Inflammatory macrophage (primary cell): Measurements from ENCODE around the gene MAL.

Experiments used
- DNase-seq, 2 donors: peaks; one replicate each; pipeline ENCODE4 v3.0.0-alpha.2; 2020 to 2022

MAL gene

DNA sequence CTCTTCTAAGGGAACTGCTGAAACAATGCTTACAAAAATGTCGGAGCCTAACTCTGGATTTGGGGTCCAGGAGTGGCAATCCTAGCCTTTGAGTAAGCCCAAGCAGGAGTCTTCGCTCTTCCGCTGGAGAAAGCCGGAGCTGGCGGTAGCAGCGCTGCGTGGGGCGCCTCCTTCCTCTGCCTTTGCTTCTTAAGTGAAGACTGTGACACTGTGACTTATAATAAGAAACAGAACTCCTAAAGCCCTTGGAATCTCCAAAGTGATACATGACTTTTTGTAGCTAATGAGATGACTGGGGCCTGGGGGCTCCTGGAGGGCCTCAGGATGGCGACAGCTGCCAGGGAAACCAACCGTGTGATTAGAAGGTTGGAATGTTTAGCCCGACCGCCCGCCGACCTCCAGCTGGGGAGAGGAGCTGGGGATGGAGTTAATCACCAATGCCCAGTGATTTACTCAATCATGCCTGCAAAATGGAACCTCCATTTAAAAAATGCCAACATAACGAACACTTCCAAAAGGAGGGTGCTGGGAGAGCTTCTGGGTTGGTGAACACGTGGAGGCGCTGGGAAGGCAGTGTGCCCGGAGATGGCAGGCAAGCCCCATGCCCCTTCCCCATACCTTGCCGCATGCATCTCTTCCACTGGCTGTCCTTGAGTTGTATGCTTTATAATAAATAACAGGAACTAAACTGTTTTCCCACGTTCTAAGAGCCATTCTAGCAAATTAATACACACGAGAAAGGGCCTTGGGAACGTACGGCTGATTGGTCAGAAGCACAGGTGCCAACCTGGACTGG is 29.0 kb upstream of the MAL start:
- no peak for DNase-seq

GRCh38 chr2:94997981-94998930 is 27.3 kb upstream of the MAL start:
- no peak for DNase-seq

- no peak for DNase-seq
Observed at GRCh38 chr2:94999431-94999883, 26.1 kb upstream of the MAL start.

DNA sequence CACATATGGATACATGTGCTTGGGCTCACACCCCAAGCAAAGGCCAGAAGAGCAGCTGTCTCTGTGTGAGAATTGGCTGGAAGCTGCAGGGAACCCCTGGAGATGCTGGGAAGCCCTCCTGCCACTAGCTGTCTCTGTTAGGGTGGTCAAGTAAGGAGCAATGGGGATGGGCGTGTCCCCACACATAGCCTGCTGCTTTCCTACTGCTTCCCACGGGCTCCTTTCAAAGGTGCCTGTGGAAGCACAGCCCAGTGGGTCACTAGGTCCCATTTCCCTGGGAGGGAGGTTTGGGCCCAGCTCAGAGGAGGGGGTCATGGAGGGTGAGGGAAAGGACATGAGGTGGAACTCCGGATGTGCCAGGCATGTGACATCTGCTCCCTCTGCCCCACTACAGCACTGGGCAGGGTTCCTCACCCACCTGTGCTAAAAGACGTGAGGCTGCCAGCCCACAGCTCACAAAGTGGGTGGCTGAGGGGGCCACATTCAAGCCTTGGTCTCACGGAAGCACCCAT is 24.4 kb upstream of the MAL start:
- DNase-seq: no peak

- DNase-seq: no peak
Observed at GRCh38 chr2:95001701-95002100, 23.8 kb upstream of the MAL start.

- DNase-seq: no peak
Observed at GRCh38 chr2:95002498-95002897, 23.0 kb upstream of the MAL start.

DNA sequence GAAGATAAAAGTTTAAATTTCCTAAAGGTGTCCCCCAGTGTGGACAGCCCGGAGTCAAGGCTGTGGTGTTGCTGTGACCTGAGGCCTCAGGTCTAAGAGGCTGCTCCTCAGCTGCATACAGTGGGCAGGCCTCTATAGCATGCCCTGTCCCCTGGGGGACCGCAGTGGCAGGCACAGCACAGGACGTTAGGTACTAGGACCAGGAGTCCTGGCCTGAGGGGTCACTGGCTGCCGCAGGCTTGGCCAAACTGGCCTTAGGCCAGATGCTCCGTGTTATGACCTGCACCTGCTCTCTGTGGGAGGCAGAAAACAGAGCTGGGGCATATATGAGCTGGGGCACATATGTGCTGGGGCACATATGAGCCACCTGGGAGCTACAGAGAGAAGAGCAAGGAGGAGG is 21.2 kb upstream of the MAL start:
- DNase-seq: no peak

GRCh38 chr2:95004711-95005110 is 20.8 kb upstream of the MAL start:
- DNase-seq: no peak

DNA sequence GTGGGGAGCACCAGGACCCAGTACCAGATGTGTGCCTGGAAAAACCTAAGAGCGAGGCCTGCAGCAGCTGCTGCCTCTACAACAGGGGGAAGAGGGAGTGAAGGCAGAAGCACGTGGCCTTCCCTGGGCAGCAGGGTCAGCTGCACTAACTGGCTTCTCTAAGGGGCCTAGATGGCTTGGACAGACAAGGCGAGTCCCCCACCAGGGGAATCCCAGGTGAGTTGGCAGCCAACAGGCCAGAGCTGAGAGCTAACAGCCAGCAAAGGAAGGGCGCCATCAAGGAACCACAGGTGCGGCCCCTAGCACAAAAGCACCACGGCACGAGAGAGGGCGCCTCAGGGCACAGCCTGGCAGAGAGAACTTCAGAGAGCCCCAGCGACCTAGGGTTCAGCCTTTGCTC is 19.8 kb upstream of the MAL start:
- no peak for DNase-seq

GRCh38 chr2:95006588-95006987 is 18.9 kb upstream of the MAL start:
- peak in 1 of 2 donors; percentile 5 for DNase-seq

- no peak for DNase-seq
Observed at GRCh38 chr2:95007031-95007609, 18.4 kb upstream of the MAL start.

DNA sequence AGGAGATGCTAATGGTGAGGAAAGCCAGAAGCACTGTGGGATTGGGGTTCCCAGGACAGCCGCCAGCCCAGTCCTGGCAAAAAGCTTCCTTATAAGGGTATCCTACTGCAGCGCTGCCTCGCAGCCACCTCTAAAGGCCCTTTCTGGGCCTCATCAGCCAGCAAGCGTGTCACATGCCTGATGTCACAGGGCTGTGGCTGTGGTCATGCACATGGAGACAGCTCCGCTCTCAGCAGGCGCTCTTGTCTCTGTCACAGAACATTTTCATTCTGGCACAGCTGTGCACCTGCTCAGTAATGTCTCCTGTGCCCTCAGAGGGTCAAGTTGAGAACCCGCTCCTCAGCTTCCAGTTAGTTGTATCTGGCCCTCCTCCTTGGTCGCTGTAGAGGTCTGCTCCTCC is 17.7 kb upstream of the MAL start:
- DNase-seq: no peak

DNA sequence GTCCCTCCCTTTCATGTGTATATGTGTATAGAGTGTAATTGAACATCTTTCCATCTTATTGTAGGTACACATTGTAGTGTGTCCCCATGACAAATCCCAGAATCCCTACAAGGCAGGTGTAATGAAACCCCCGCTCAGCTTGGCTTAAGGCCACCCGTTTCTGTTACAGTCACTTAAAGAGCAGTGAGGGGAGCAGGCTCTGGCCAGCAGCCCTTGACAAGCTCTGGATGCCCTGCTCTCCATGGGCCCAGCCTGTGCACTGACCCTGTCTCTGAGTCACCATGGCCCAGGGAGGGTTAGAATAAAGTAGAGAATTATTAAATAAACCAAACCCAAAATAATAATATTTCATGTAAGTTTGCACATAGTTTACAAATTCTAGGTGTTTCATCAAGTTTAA is 17.2 kb upstream of the MAL start:
- no peak for DNase-seq

DNA sequence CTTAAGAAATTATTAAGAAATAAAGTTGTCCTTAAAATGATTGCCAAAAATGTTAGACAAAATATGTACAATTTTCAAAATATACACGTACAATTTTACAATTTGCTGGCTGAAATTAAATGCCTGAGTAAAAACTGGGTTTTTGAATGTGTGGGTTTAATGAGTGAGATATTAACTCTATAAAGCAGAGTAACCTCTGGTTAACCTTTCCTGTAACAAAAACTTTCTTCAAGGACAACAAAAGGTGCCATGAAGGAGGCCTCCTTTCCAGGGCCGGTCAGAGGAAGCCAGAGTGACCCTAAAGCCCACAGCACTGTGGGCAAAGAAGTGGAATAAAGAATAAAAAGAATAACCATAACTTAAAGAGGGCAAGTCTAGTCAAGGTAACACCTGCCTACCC is 16.5 kb upstream of the MAL start:
- no peak for DNase-seq

DNA sequence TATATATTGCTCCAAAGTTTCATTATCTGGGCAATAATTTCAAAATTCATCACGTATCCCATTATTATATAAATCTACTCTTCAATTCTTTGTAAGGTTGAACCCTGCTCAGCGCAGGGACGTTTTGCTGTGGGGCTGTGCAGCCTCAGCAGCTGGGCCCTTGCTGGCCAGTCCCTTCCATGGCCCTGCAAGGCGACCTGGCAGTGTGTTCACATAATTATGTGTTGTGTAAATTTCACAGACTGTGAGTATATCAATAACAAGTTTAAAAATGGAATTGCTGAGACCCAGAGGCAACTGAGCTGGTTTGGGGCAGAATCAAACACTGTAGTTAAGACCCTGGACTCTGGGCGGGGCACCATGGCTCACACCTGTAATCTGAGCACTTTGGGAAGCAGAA is 16.1 kb upstream of the MAL start:
- DNase-seq: no peak

- no peak for DNase-seq
Observed at GRCh38 chr2:95010126-95010525, 15.4 kb upstream of the MAL start.

DNA sequence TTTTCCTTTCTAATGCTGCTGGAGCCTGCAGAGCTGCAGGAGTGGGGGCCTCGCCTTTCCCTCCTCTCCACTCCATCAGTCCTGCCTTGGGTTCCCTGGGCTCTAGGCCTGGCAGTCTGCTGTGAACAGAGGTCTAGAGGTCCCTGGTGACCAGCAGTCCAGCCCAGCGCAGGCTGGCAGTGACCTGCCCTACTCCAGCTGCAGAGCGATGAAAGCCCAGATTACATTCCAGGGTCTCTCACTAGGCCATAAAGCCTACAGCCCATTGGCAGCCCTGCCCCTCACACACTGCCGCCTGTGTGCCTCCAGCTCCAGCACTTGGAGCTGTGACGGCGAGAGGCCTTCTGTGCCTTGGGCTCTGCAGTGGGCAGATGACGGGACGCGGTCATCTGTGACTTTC is 14.8 kb upstream of the MAL start:
- DNase-seq: no peak

DNA sequence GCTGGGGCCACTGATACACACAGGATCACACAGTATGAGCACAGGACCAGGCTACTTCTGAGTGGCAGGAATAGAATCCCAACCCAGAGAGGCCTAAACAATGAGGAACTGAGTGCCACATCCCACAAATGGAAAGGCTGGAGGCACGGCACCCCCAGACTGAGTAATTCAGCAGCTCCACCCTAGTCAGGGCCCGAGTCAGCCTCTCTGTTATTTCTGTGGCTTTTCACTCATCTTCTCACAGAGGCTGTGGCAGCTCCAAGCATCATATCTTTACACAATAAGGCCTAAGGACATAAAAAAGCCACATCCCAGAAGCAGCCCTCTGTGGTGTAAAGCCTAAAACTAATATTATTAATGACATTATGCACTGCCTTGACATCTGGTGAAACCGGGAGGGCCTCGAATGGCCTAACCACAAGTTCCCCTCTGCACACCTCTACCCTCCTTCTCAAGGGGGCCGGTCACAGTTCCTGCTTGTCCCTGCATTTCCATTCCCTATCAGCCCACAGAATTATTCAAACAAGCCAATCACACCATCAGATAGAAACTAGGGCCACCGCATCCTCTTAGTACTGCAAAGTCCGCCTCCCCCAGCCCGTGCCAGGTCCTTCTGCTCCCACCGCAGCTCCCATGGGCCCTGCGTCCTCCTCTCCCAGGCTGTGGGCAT is 12.5 kb upstream of the MAL start:
- DNase-seq: no peak

DNA sequence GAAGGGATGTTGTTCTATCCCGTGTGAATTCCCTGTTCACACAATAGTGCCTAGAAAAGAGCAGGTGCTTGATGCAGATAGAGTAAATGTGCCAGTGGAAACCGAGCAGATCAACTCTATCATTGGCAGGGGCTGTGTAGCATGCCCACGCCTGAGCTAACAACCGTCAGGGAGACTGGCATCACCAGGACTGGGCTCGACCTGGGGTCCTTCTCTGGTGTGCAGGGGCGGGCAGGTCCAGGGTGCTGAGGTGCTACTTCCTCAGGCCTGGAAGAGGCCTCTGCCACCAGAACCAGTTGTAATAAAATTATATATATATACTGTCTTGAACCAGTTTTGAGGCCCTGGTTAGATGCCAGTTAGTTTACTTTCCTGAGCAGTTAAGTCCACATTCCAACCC is 11.8 kb upstream of the MAL start:
- DNase-seq: no peak

- DNase-seq: no peak
Observed at GRCh38 chr2:95014126-95014708, 11.3 kb upstream of the MAL start.

GRCh38 chr2:95015261-95015912 is 10.1 kb upstream of the MAL start:
- DNase-seq: peak in 1 of 2 donors; percentile 23

- no peak for DNase-seq
Observed at GRCh38 chr2:95016616-95017015, 8.9 kb upstream of the MAL start.
